Measurements from ENCODE around the gene SLC12A4. TPM values are rescaled to one million over a fixed set of nuclear protein-coding genes. Genes with fewer than 3 reads are reported as not detected.
A peak's percentile ranks its signal among the peaks of the same experiment; 100 is the strongest.

Gene SLC12A4
- total RNA-seq, 6 donors from 2014 or later: 54.6 to 276 (median 98.3) TPM

DNA sequence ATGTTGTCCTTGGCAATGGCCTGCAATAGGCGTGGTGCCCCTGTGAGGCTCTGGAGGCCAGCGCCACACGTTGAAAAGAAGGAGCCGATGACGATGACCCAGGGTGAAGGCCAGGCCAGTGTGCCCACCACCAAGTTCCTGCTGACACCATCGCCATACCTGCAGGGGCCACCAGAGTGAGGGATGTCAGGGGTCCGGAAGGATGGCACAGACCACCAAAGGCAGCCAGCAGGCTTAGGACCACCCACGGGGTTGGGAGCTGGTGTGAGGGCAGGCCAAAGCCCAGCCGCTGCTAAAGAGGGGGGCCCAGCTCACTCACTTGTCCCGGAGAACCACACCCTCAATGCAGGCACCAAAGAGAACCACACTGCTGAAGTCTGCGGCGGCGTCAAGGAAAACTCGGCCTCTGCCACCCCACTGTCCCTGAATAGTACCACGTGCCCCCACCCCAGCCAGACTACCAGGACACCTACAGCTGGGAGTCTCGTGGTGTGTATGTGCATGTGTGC, 18.0 kb downstream of the SLC12A4 start:
- 79 to 90% methylated on average over 6 to 8 of the region's 16 CpGs for WGBS, 2 donors
- H3K27me3 ChIP-seq: no peaks in the 10 kb centered on the region
- no peaks in the 10 kb centered on the region for H3K9me3 ChIP-seq
- ATAC-seq (ENCODE audit: low FRiP score in 2 of 2) (no peak), DNase-seq (peak in 1 of 2 donors; percentile 41)
- no peak overlapping the region for H3K27ac ChIP-seq
- H3K36me3 ChIP-seq: peaks cover 46 to 99% (median 90%) of the 10 kb centered on the region in 4 donors
- H3K4me1 ChIP-seq: no peaks in the 10 kb centered on the region
- no peak for TF ChIP-seq POLR2A (IDR thresholded peaks at IDR 0.05)
- TF ChIP-seq, protein P1, sequence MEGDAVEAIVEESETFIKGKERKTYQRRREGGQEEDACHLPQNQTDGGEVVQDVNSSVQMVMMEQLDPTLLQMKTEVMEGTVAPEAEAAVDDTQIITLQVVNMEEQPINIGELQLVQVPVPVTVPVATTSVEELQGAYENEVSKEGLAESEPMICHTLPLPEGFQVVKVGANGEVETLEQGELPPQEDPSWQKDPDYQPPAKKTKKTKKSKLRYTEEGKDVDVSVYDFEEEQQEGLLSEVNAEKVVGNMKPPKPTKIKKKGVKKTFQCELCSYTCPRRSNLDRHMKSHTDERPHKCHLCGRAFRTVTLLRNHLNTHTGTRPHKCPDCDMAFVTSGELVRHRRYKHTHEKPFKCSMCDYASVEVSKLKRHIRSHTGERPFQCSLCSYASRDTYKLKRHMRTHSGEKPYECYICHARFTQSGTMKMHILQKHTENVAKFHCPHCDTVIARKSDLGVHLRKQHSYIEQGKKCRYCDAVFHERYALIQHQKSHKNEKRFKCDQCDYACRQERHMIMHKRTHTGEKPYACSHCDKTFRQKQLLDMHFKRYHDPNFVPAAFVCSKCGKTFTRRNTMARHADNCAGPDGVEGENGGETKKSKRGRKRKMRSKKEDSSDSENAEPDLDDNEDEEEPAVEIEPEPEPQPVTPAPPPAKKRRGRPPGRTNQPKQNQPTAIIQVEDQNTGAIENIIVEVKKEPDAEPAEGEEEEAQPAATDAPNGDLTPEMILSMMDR (IDR thresholded peaks at IDR 0.05): no peak
- TF ChIP-seq EP300 (IDR thresholded peaks at IDR 0.05): no peak
- TF ChIP-seq POLR2AphosphoS5 (IDR thresholded peaks at IDR 0.05): no peak
- H3K4me3 ChIP-seq: no peak overlapping the region

DNA sequence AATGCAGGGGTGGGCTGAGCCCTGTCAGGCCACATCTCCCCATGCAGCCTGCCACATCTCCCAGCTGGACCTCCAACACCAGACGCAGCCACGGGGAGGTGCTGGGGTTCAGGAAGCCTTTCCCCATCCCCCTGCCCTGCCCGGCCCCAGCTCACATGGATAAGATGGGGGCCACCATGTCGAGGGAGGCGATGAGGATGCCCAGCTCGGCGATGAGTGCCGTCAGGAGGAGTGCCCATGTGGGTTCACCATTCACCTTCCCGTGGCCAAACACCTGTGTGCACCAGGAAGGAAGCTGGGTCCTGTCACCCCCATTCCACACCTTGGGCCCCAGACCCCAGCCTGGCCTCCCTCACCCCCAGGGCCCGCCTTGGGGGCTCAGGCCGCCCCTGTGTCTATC, 18.8 kb downstream of the SLC12A4 start:
- WGBS, 2 donors: 91% methylated on average over 11 of the region's 11 CpGs; no CpG with 5 or more reads in 1 of the 2 donors
- Histone ChIP-seq H3K9me3 (no peaks in the 10 kb centered on the region), H3K36me3 (peaks cover 50 to 99% (median 91%) of the 10 kb centered on the region in 4 donors), H3K4me1 (peaks cover 0 to 2% (median under 1%) of the 10 kb centered on the region in 4 donors), H3K27ac (no peak overlapping the region), H3K27me3 (no peaks in the 10 kb centered on the region), H3K4me3 (no peak overlapping the region)
- no peak for DNase-seq
- ATAC-seq (ENCODE audit: low FRiP score in 2 of 2): no peak
- no peak for TF ChIP-seq POLR2AphosphoS5 (IDR thresholded peaks at IDR 0.05)
- no peak for TF ChIP-seq POLR2A (IDR thresholded peaks at IDR 0.05)
- TF ChIP-seq EP300 (IDR thresholded peaks at IDR 0.05): no peak
- TF ChIP-seq, protein P1 (IDR thresholded peaks at IDR 0.05): no peak

DNA sequence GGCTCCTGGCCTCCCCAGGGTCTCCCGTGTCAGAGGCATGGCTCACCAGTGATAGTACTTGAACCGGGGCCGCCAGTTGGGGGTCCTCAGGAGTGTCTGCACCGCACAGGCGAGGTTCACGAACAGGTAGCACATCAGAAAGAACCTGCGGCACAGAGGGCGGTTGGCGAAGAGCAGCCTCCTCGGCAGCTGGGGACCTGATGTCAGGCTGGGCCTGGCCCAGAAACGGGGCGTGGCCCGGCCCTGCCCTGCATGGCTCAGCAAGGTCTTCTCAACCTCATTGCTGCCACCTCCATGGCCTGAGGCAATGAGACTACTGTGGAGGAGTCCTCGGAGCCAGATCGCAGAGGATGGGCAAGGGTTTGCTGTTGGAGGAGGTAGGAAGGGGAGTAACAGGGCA, 20.4 kb downstream of the SLC12A4 start:
- Histone ChIP-seq H3K4me3 (no peak overlapping the region), H3K36me3 (peaks cover 42 to 99% (median 94%) of the 10 kb centered on the region in 4 donors), H3K9me3 (no peaks in the 10 kb centered on the region), H3K27ac (no peak overlapping the region), H3K27me3 (no peaks in the 10 kb centered on the region), H3K4me1 (peaks cover 0 to 12% (median 5%) of the 10 kb centered on the region in 4 donors)
- 94 to 100% methylated on average over 9 to 15 of the region's 15 CpGs for whole genome bisulfite sequencing, 2 donors
- ATAC-seq (ENCODE audit: low FRiP score in 2 of 2): no peak
- DNase-seq: no peak
- TF ChIP-seq POLR2AphosphoS5 (IDR thresholded peaks at IDR 0.05) (no peak), EP300 (IDR thresholded peaks at IDR 0.05) (no peak), POLR2A (IDR thresholded peaks at IDR 0.05) (no peak)
- TF ChIP-seq, protein P1 (IDR thresholded peaks at IDR 0.05): no peak

DNA sequence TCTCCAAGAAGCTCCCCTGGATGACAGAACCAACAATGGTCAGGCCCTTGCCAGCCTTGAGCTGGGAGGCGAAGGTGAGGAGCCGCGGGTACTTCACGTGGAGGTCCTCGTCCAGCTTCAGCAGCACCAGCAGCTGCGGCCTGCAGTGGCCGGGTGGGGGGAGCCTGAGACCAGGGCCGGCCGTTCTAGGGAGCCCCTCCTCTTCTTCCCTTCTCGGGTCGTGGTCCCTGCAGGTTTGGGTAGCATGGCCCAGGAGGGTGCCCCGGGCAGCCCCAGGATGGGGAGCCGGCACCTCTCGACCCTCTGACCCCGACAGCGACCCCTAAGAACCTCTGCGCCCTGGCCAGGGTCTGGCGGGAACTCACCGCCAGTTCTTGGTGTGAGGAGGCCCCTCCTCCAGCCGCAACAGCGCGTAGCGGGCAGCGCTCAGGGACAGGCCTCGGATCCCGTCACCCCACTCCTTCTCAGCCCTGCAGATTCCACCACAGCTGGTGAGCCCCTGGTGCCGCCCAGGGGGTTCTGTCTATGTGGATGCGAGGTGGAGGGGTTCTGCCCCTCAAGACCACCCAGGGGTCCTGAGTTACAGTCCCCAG, 21.4 kb downstream of the SLC12A4 start:
- Histone ChIP-seq H3K4me3 (no peak overlapping the region), H3K36me3 (peaks cover 42 to 100% (median 98%) of the 10 kb centered on the region in 4 donors), H3K27me3 (no peaks in the 10 kb centered on the region), H3K9me3 (no peaks in the 10 kb centered on the region), H3K27ac (peak overlapping the region in 1 of 4 donors; percentile 15), H3K4me1 (peaks cover 0 to 12% (median 5%) of the 10 kb centered on the region in 4 donors)
- WGBS, 2 donors: 94 to 96% methylated on average over 3 to 22 of the region's 28 CpGs
- TF ChIP-seq EP300 (IDR thresholded peaks at IDR 0.05) (no peak), POLR2A (IDR thresholded peaks at IDR 0.05) (no peak), POLR2AphosphoS5 (IDR thresholded peaks at IDR 0.05) (no peak)
- TF ChIP-seq, protein P1 (IDR thresholded peaks at IDR 0.05): no peak
- DNase-seq (no peak), ATAC-seq (ENCODE audit: low FRiP score in 2 of 2) (no peak)
